GM21423 (cell line): Measurements from ENCODE around the gene SDHC.
"Not testable (repeated sequence)": the region's sequence is repeated elsewhere in the genome, so short reads cannot be mapped to it uniquely, and the experiment has no call there.

Experiments
- ATAC-seq: cut with Tn5 transposase; IDR thresholded peaks from one replicate; pipeline ENCODE4 v1.9.1; 2021; ENCODE audit warnings: mild to moderate bottlenecking, moderate library complexity; ENCODE audit not compliant: unreplicated experiment

SDHC gene

GRCh38 chr1:161381707-161382106 is 67.5 kb downstream of the SDHC start:
- no peak for ATAC-seq

GRCh38 chr1:161382214-161383019 is 68.2 kb downstream of the SDHC start:
- no peak for ATAC-seq

GRCh38 chr1:161388639-161389038 is 74.5 kb downstream of the SDHC start:
- no peak for ATAC-seq

GRCh38 chr1:161389158-161389557 is 75.0 kb downstream of the SDHC start:
- not testable (repeated sequence) for ATAC-seq

- ATAC-seq, result peak; percentile 77
Observed at GRCh38 chr1:161389691-161390558, 75.7 kb downstream of the SDHC start.

GRCh38 chr1:161390559-161390858 is 76.3 kb downstream of the SDHC start:
- ATAC-seq, result peak; percentile 4

- not testable (repeated sequence) for ATAC-seq
Observed at GRCh38 chr1:161391136-161391535, 77.0 kb downstream of the SDHC start.

GRCh38 chr1:161391611-161392010 is 77.4 kb downstream of the SDHC start:
- ATAC-seq, result no peak

- ATAC-seq, result no peak
Observed at GRCh38 chr1:161393151-161393550, 79.0 kb downstream of the SDHC start.

- not testable (repeated sequence) for ATAC-seq
Observed at GRCh38 chr1:161397038-161397437, 82.9 kb downstream of the SDHC start.

- no peak for ATAC-seq
Observed at GRCh38 chr1:161398900-161399256, 84.7 kb downstream of the SDHC start.

- ATAC-seq, result peak; percentile 74
Observed at GRCh38 chr1:161399257-161399998, 85.2 kb downstream of the SDHC start.

GRCh38 chr1:161402446-161402845 is 88.3 kb downstream of the SDHC start:
- ATAC-seq, result no peak

- ATAC-seq, result no peak
Observed at GRCh38 chr1:161404051-161404597, 89.9 kb downstream of the SDHC start.

- not testable (repeated sequence) for ATAC-seq
Observed at GRCh38 chr1:161406551-161406950, 92.4 kb downstream of the SDHC start.

- ATAC-seq, result no peak
Observed at GRCh38 chr1:161407451-161407985, 93.3 kb downstream of the SDHC start.

GRCh38 chr1:161408429-161409052 is 94.4 kb downstream of the SDHC start:
- ATAC-seq, result no peak

GRCh38 chr1:161409848-161410635 is 95.9 kb downstream of the SDHC start:
- ATAC-seq, result not testable (repeated sequence)

GRCh38 chr1:161410636-161410970 is 96.4 kb downstream of the SDHC start:
- ATAC-seq, result not testable (repeated sequence)
